ENCODE data around the gene CCDC188. TPM values are rescaled to one million over a fixed set of nuclear protein-coding genes. Genes with fewer than 3 reads are reported as not detected.

Gene CCDC188
- total RNA-seq, 1 experiment from 2014 or later, result not detected

DNA sequence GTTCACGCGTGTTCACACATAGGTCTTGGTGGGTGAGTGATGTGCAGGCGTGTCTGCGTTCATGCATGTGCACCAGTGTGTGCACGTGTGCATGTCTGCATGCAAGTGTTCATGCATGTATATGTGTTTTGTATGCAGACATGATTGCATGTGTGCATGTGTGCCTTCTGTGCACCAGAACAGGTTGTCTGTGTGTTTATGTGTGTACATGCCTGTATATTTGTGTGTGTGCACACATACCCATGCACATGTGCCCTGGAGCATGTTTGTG lies 14.3 kb downstream of the CCDC188 start:
- H3K4me2 ChIP-seq, result no peak overlapping the region
- no peak overlapping the region for H2AFZ ChIP-seq
- H3K9me3 ChIP-seq (ENCODE audit: insufficient read depth, low read depth), result no peaks in the 10 kb centered on the region
- H4K20me1 ChIP-seq (ENCODE audit: insufficient read depth), result peaks cover 7% of the 10 kb centered on the region; the same call in 1 of the 2 replicates
- no peaks in the 10 kb centered on the region for H3K79me2 ChIP-seq (ENCODE audit: low read depth)
- BruUV-seq (replicated peaks), result no TSS peak
- H3K27ac ChIP-seq, result no peak overlapping the region
- no peak for DNase-seq
- ChIA-PET POLR2A (ENCODE audit: unreplicated experiment) (no interaction called here), CTCF (no interaction called here)
- H3K9me2 ChIP-seq (ENCODE audit: insufficient read depth), result no peaks in the 10 kb centered on the region
- H3K27me3 ChIP-seq (ENCODE audit: insufficient read depth, low read depth), result no peaks in the 10 kb centered on the region
- H3K36me3 ChIP-seq (ENCODE audit: low read depth), result no peaks in the 10 kb centered on the region
- H3K4me1 ChIP-seq (replicated peaks; ENCODE audit: insufficient read depth), result no peaks in the 10 kb centered on the region; the same call in 1 of the 2 replicates
- no peak overlapping the region for H3K4me3 ChIP-seq
- TF ChIP-seq, protein P1, sequence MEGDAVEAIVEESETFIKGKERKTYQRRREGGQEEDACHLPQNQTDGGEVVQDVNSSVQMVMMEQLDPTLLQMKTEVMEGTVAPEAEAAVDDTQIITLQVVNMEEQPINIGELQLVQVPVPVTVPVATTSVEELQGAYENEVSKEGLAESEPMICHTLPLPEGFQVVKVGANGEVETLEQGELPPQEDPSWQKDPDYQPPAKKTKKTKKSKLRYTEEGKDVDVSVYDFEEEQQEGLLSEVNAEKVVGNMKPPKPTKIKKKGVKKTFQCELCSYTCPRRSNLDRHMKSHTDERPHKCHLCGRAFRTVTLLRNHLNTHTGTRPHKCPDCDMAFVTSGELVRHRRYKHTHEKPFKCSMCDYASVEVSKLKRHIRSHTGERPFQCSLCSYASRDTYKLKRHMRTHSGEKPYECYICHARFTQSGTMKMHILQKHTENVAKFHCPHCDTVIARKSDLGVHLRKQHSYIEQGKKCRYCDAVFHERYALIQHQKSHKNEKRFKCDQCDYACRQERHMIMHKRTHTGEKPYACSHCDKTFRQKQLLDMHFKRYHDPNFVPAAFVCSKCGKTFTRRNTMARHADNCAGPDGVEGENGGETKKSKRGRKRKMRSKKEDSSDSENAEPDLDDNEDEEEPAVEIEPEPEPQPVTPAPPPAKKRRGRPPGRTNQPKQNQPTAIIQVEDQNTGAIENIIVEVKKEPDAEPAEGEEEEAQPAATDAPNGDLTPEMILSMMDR (conservative IDR thresholded peaks at IDR 0.05), result no peak
- TF ChIP-seq EZH2 (IDR thresholded peaks at IDR 0.05; ENCODE audit: low read depth), result no peak
- no peaks in the 10 kb centered on the region for H3F3A ChIP-seq (ENCODE audit: insufficient read depth, low read depth)
- intact Hi-C loops (cut with micrococcal nuclease; ENCODE audit: unreplicated experiment), result no loop called here

DNA sequence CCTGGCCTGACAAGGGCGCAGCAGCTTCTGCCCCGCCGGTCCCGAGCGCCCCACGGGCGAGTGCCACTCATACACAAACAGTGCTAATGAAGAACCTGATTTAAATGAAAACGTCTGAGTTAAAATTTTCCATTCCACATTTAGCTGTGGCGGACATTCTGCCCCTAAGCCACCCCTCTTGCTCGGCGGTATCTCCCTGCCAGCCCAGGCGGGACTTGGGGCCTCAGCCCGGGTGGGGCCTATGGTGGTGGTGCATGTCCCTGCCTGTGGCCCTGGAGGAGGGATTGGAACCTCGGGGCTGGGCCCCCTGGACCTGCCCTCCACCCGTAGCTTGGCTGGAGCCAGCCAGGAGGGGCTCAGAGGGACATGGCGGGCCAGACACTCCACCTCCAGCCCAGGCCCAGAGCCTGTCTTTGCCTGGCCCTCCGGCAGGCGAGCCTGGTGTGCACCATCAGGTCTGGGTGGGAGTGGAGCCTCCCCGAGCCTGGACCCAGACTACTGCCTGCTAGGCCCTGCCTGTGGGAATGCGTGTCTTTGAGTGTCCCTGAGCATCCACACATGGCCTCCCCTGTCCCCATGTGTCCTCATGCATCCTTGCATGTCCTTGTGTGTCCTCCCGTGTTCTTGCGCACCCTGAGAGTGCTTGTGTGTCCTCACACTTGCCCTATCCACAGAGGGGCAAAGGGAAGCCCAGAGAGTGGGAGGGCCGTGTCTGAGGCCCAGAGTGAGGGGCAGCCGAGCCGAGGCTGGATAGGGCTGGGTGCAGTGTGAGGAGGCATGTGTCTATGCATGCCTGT lies 14.9 kb downstream of the CCDC188 start:
- no TSS peak for BruUV-seq (replicated peaks)
- H3K9me3 ChIP-seq (ENCODE audit: insufficient read depth, low read depth), result no peaks in the 10 kb centered on the region
- H3K4me1 ChIP-seq (replicated peaks; ENCODE audit: insufficient read depth), result no peaks in the 10 kb centered on the region; the same call in 1 of the 2 replicates
- H2AFZ ChIP-seq, result no peak overlapping the region
- ChIA-PET CTCF (no interaction called here), POLR2A (ENCODE audit: unreplicated experiment) (no interaction called here)
- H3K36me3 ChIP-seq (ENCODE audit: low read depth), result no peaks in the 10 kb centered on the region
- no peaks in the 10 kb centered on the region for H3K9me2 ChIP-seq (ENCODE audit: insufficient read depth)
- intact Hi-C loops (cut with micrococcal nuclease; ENCODE audit: unreplicated experiment), result no loop called here
- H3K4me3 ChIP-seq, result no peak overlapping the region
- H3K4me2 ChIP-seq, result no peak overlapping the region
- no peak for DNase-seq
- no peak overlapping the region for H3K27ac ChIP-seq
- H4K20me1 ChIP-seq (ENCODE audit: insufficient read depth), result peaks cover 7% of the 10 kb centered on the region; the same call in 1 of the 2 replicates
- no peak for TF ChIP-seq EZH2 (IDR thresholded peaks at IDR 0.05; ENCODE audit: low read depth)
- TF ChIP-seq, protein P1 (conservative IDR thresholded peaks at IDR 0.05), result no peak
- no peaks in the 10 kb centered on the region for H3F3A ChIP-seq (ENCODE audit: insufficient read depth, low read depth)
- H3K79me2 ChIP-seq (ENCODE audit: low read depth), result no peaks in the 10 kb centered on the region
- H3K27me3 ChIP-seq (ENCODE audit: insufficient read depth, low read depth), result no peaks in the 10 kb centered on the region

DNA sequence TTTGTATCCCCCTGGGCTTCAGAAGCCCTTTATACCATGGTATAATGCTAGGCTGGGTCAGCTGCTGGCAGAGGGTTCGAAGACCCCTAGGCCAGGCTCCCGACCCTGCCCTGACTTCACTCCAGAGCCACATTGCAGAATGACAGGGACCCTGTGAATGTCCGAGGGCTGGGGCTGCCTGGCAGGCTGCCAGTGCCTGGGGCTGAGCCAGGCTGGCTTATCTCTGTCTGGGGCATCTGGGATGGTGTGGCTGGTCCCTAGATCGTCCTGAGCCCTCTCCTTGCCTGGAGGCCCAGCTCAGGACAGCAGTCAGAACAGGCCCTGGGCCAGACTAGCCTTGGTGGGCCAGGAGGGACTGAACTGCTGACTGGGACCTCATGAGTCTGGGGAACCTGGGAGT lies 15.6 kb downstream of the CCDC188 start:
- Histone ChIP-seq H3K27me3 (ENCODE audit: insufficient read depth, low read depth) (no peaks in the 10 kb centered on the region), H3K79me2 (ENCODE audit: low read depth) (no peaks in the 10 kb centered on the region), H3K4me1 (replicated peaks; ENCODE audit: insufficient read depth) (no peaks in the 10 kb centered on the region; the same call in 1 of the 2 replicates), H2AFZ (no peak overlapping the region), H4K20me1 (ENCODE audit: insufficient read depth) (peaks cover 7% of the 10 kb centered on the region; the same call in 1 of the 2 replicates), H3K4me2 (no peak overlapping the region), H3K27ac (no peak overlapping the region), H3K9me2 (ENCODE audit: insufficient read depth) (no peaks in the 10 kb centered on the region), H3K4me3 (no peak overlapping the region), H3F3A (ENCODE audit: insufficient read depth, low read depth) (peaks cover 5% of the 10 kb centered on the region; the same call in 1 of the 2 replicates), H3K9me3 (ENCODE audit: insufficient read depth, low read depth) (no peaks in the 10 kb centered on the region), H3K36me3 (ENCODE audit: low read depth) (no peaks in the 10 kb centered on the region)
- ChIA-PET CTCF (no interaction called here), POLR2A (ENCODE audit: unreplicated experiment) (no interaction called here)
- TF ChIP-seq, protein P1 (conservative IDR thresholded peaks at IDR 0.05), result no peak
- no peak for TF ChIP-seq EZH2 (IDR thresholded peaks at IDR 0.05; ENCODE audit: low read depth)
- DNase-seq, result no peak
- intact Hi-C loops (cut with micrococcal nuclease; ENCODE audit: unreplicated experiment), result no loop called here
- no TSS peak for BruUV-seq (replicated peaks)
